MCF 10A (cell line): ENCODE results near the gene VWF. TPM values are rescaled to one million over a fixed set of nuclear protein-coding genes. Genes with fewer than 3 reads are reported as not detected.

Experiments used
- BruUV-seq: library from RNA; stranded (reverse); fragments of 400-500 nt; replicated peaks from 2 replicates; lab custom pipeline; 2021; lab: Mats Ljungman, UMichigan
- CTCF ChIA-PET: fragments of 300-600 bp; sonication (Branson Sonifier 250); formaldehyde crosslinking; extraction: SDS; loops from one replicate; lab custom pipeline; 2021; ENCODE audit warnings: antibody characterized with exemption, inconsistent platforms; lab: Yijun Ruan, JAX
- POLR2A ChIA-PET: fragments of 300-600, 350-650 bp; sonication (Branson Sonifier 250); formaldehyde crosslinking; extraction: SDS; loops from one replicate; lab custom pipeline; 2020; ENCODE audit warnings: antibody characterized with exemption, inconsistent platforms; lab: Yijun Ruan, JAX
- DNase-seq: peaks from one replicate; pipeline ENCODE4 v3.0.0-alpha.2; 2018; ENCODE audit not compliant: unreplicated experiment
- H3K27ac Mint-ChIP-seq: one replicate; pipeline ENCODE4 v1.8.0; 2022; ENCODE audit warnings: mild to moderate bottlenecking, low read depth, mixed read lengths; ENCODE audit not compliant: unreplicated experiment
- H3K27me3 Mint-ChIP-seq: one replicate; pipeline ENCODE4 v1.8.0; 2022; ENCODE audit warnings: mixed read lengths; ENCODE audit not compliant: insufficient read depth, unreplicated experiment
- H3K36me3 Mint-ChIP-seq: one replicate; pipeline ENCODE4 v1.8.0; 2022; ENCODE audit warnings: mild to moderate bottlenecking, moderate library complexity, mixed read lengths; ENCODE audit not compliant: insufficient read depth, unreplicated experiment
- H3K4me1 Mint-ChIP-seq: one replicate; pipeline ENCODE4 v1.8.0; 2022; ENCODE audit warnings: mixed read lengths; ENCODE audit not compliant: insufficient read depth, unreplicated experiment
- H3K4me3 Mint-ChIP-seq: one replicate; pipeline ENCODE4 v1.8.0; 2022; ENCODE audit warnings: mild to moderate bottlenecking, moderate library complexity, mixed read lengths; ENCODE audit not compliant: unreplicated experiment
- H3K9me3 Mint-ChIP-seq: one replicate; pipeline ENCODE4 v1.8.0; 2022; ENCODE audit warnings: mixed read lengths; ENCODE audit not compliant: unreplicated experiment
- CTCF ChIP-seq: fragments of 200-600 bp; IDR thresholded peaks from one replicate; pipeline ENCODE4 v1.8.0; 2022; ENCODE audit warnings: antibody characterized with exemption, mild to moderate bottlenecking; ENCODE audit not compliant: unreplicated experiment
- intact Hi-C: fragments of 100-400 bp; cut with micrococcal nuclease; formaldehyde crosslinking; loops from 2 replicates; pipeline ENCODE4 v1.14.1; 2022
- total RNA-seq: library from RNA; stranded (reverse); gene quantifications from 2 replicates; pipeline ENCODE4 v1.2.3, GENCODE V29; 2022

Gene VWF
- total RNA-seq, 1 experiment from 2014 or later: not detected

- ChIA-PET CTCF (no interaction called here), POLR2A (no interaction called here)
- no peak for TF ChIP-seq CTCF
- BruUV-seq: no TSS peak
- Mint-ChIP-seq H3K27me3 (no peaks in the 10 kb centered on the region), H3K4me3 (no peak overlapping the region), H3K4me1 (no peaks in the 10 kb centered on the region), H3K27ac (no peak overlapping the region), H3K36me3 (no peaks in the 10 kb centered on the region), H3K9me3 (peaks cover 5% of the 10 kb centered on the region)
- intact Hi-C loops: no loop called here
- no peak for DNase-seq
Observed at GRCh38 chr12:5916785-5917290, 207.6 kb downstream of the VWF start.

- Mint-ChIP-seq H3K27me3 (no peaks in the 10 kb centered on the region), H3K36me3 (no peaks in the 10 kb centered on the region), H3K27ac (no peak overlapping the region), H3K9me3 (no peaks in the 10 kb centered on the region), H3K4me1 (no peaks in the 10 kb centered on the region), H3K4me3 (no peak overlapping the region)
- intact Hi-C loops: no loop called here
- DNase-seq: no peak
- BruUV-seq: no TSS peak
- no peak for TF ChIP-seq CTCF
- ChIA-PET CTCF (no interaction called here), POLR2A (no interaction called here)
Observed at GRCh38 chr12:5915511-5915910, 209.0 kb downstream of the VWF start.

- no peaks in the 10 kb centered on the region for H3K36me3 Mint-ChIP-seq
- intact Hi-C loops: no loop called here
- no TSS peak for BruUV-seq
- H3K4me3 Mint-ChIP-seq: no peak overlapping the region
- no peak overlapping the region for H3K27ac Mint-ChIP-seq
- no peaks in the 10 kb centered on the region for H3K27me3 Mint-ChIP-seq
- ChIA-PET POLR2A (no interaction called here), CTCF (no interaction called here)
- H3K9me3 Mint-ChIP-seq: no peaks in the 10 kb centered on the region
- no peak for DNase-seq
- TF ChIP-seq CTCF: no peak
- no peaks in the 10 kb centered on the region for H3K4me1 Mint-ChIP-seq
Observed at GRCh38 chr12:5914387-5915149, 209.9 kb downstream of the VWF start.

GRCh38 chr12:5913387-5913786 is 211.1 kb downstream of the VWF start:
- no peaks in the 10 kb centered on the region for H3K27me3 Mint-ChIP-seq
- no peak overlapping the region for H3K27ac Mint-ChIP-seq
- no peaks in the 10 kb centered on the region for H3K9me3 Mint-ChIP-seq
- no peaks in the 10 kb centered on the region for H3K36me3 Mint-ChIP-seq
- intact Hi-C loops: no loop called here
- POLR2A ChIA-PET: no interaction called here
- no peak for DNase-seq
- TF ChIP-seq CTCF: no peak
- H3K4me1 Mint-ChIP-seq: no peaks in the 10 kb centered on the region
- CTCF ChIA-PET: interaction anchor here (0.7 kb wide), 1 partner anchor 18 kb away, joined by 3 read pairs; no protein-coding TSS in a partner anchor
- no TSS peak for BruUV-seq
- H3K4me3 Mint-ChIP-seq: no peak overlapping the region
